ENCODE measurements around the gene FKBP9. TPM values are rescaled to one million over a fixed set of nuclear protein-coding genes. Genes with fewer than 3 reads are reported as not detected.
A peak's percentile ranks its signal among the peaks of the same experiment; 100 is the strongest.
"Not testable (repeated sequence)": the region's sequence is repeated elsewhere in the genome, so short reads cannot be mapped to it uniquely, and the experiment has no call there.

FKBP9 gene
- polyA plus RNA-seq, 6 donors from 2014 or later, result 0.44 to 1.00 (median 0.71) TPM; not detected in 1

DNA sequence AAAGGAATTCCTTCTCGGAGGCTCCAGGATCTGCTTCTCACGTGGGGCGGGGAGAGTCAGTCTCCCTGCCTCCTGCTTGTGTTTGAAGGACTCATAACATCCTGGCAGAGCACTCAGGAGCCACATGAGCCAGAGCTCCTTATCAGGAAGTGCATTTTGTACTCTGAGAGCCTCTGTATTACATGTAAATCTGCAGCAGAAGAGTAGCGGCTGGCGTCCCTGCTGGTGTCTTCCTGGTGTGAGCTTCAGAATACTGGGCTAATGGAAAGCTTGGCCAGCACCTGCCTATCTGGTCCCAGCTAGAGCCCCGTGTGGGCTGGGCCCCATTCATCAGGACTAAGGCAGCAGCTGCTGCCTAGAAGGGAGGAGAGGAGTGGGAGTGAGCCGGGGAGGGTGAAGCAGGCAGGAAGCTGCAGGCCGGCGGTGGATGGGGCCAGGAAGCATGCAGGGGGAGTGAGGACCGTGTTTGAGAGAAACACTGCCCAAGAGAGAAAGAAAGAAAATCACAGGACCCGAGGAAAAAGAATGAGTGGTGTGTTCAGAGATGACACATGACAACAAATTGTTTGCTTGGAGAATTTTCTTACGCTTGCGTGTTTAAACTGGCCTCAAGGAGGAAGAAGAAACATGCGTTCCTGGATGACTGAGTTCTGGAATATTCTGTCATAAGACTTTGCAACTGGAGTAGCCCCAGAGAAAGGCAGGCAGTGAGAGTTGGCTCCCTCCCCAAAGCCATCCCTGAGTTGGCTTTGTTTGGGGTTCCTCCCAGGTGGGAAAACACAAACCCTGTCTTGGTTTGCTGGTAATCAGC lies 41.3 kb downstream of the FKBP9 start:
- H3K9me3 Mint-ChIP-seq, DNase-seq, H3K36me3 Mint-ChIP-seq, H3K4me1 Mint-ChIP-seq: not testable (repeated sequence)
- Mint-ChIP-seq H3K27me3 (peaks cover 11 to 19% (median 11%) of the 10 kb centered on the region in 3 donors), H3K4me3 (peak overlapping the region in 3 of 8 donors; percentile 10 to 34 (median 16)), H3K27ac (peak overlapping the region in 2 of 6 donors; percentile 11 to 25)
- ATAC-seq (ENCODE audit: low read depth in 2 of 2), result peak in 1 of 2 donors; percentile 20

DNA sequence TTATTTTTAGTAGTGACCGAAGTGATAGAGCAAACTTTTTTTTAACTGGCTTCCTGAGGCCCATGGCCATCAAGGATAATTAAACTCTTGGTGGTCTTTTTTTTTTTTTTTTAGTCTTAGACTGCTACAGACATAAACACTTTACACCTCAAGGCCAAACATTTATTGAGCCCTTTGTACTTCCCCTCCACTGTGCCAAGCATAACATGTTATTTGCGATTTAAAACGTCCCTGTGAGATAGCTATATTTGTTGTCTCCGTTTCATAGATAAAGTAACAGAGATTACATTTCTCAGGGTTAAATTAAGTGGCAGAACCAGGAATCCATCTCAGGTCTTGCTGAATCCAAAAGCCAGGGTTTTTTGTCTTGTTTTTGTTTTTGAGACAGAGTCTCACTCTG lies 42.1 kb downstream of the FKBP9 start:
- H3K4me3 Mint-ChIP-seq; ATAC-seq (ENCODE audit: low read depth in 2 of 2); H3K36me3 Mint-ChIP-seq; H3K4me1 Mint-ChIP-seq; DNase-seq; H3K9me3 Mint-ChIP-seq: not testable (repeated sequence)
- H3K27ac Mint-ChIP-seq, result peak overlapping the region in 1 of 6 donors; percentile 64
- peaks cover 11 to 19% (median 11%) of the 10 kb centered on the region in 3 donors for H3K27me3 Mint-ChIP-seq

DNA sequence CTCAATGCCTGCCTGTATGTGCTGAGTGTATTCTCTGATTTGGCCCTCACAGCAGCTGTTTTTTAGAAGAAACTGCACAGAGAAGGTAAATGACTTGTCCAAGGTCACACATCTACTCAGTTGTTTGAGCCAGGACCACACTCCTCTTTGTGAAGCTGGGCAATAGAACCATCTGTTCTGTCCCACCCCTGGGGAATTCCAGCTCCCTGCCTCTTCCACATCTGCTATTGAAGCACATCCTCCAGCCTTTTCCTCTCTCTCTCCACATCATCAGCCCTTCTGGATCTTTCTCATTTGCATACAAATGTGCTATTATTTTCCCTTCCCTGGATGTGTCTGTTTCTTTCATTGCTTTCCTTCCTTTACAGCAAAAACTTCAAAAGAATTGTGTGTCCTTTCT lies 45.9 kb downstream of the FKBP9 start:
- H3K36me3 Mint-ChIP-seq; ATAC-seq (ENCODE audit: low read depth in 2 of 2); H3K27ac Mint-ChIP-seq; H3K9me3 Mint-ChIP-seq; H3K4me1 Mint-ChIP-seq; H3K4me3 Mint-ChIP-seq; DNase-seq: not testable (repeated sequence)
- H3K27me3 Mint-ChIP-seq, result peaks cover 10 to 11% (median 11%) of the 10 kb centered on the region in 3 donors

DNA sequence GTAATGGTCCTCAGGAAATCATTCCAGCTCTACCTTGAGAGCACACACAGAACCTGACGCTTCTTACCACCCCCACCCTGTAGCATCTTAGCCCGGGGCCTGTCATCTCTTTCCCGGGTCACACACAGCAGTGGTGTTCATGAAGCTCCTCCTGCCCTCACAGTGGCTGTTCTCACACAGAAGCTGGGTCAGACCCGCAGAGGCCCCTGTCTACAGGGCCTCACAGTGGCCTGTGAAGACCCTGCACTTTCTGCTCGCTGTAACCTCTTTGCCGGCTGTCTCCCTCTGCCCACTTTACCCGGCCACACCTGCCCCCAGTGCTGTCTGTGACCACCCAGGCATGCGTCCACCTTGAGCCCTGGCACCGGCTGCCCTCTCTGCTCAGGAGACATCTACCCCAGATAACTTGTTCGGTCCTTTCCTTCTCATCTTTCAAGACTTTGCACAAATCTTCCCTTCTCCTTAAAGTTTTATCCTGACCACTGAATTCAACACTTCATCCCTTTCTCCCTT lies 46.9 kb downstream of the FKBP9 start:
- not testable (repeated sequence) for H3K4me3 Mint-ChIP-seq; H3K4me1 Mint-ChIP-seq; H3K27me3 Mint-ChIP-seq; DNase-seq; H3K9me3 Mint-ChIP-seq; H3K36me3 Mint-ChIP-seq; ATAC-seq (ENCODE audit: low read depth in 2 of 2)
- H3K27ac Mint-ChIP-seq, result peak overlapping the region in 2 of 6 donors; percentile 60 to 79

DNA sequence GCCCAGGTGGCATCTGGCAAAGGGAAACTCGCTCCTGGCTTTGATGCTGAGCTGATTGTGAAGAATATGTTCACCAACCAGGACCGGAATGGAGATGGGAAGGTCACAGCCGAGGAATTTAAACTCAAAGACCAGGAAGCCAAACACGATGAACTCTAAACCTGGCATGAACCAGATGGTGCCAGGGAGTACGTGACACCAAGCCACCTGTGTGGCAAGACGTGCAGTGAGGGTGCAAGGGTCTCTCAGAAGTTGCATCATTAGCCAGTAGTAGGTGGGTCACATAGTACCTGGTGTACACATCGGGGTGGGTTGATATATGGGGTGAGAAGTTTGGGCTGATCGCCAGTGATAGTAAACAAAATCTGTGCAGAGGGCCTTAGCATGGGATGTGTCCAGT lies 48.0 kb downstream of the FKBP9 start:
- not testable (repeated sequence) for DNase-seq; H3K9me3 Mint-ChIP-seq; H3K27me3 Mint-ChIP-seq; H3K4me3 Mint-ChIP-seq; ATAC-seq (ENCODE audit: low read depth in 2 of 2); H3K36me3 Mint-ChIP-seq; H3K4me1 Mint-ChIP-seq
- H3K27ac Mint-ChIP-seq, result peak overlapping the region in 2 of 6 donors; percentile 50 to 58

DNA sequence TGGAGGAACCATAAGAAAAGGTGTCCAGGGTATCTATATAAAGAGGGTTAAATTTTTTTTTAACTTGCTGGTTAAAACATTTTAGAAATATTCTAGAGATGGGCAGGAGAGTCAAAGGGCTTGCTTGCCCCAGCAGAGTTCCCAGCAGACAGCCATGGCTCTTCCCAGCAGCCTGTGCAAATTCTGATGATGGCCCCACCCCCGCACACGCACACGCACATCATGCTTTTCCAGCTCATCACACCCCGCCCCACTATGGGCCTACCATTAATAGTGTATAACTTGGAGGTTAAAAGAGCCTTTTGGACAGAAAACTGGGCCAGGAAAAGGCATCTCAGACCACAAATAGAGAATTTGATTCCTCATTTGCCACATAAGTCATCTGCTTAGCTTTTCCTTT lies 48.5 kb downstream of the FKBP9 start:
- H3K4me1 Mint-ChIP-seq; ATAC-seq (ENCODE audit: low read depth in 2 of 2); H3K27me3 Mint-ChIP-seq; H3K4me3 Mint-ChIP-seq; H3K36me3 Mint-ChIP-seq; H3K9me3 Mint-ChIP-seq; DNase-seq: not testable (repeated sequence)
- H3K27ac Mint-ChIP-seq, result peak overlapping the region in 1 of 6 donors; percentile 50

DNA sequence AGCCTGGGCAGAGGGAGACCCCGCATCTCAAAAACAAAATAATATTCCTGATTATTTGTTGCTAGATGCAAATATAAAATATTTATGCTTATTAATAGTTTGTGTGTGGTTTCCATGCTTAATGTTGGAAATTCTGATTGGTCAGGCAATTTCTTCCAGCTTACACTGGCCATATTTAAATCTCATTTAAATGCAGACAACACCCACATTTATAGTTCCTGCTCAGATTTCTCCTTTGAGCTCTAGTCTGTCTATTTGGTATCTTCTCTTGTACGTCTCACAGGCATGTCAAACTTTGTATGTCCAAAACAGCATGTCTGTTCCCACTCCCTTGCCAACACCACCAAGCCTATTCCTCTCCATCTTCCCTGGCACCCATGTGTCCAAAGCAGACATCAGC lies 52.5 kb downstream of the FKBP9 start:
- H3K4me1 Mint-ChIP-seq, result peaks cover 0 to 5% (median 0%) of the 10 kb centered on the region in 3 donors
- H3K4me3 Mint-ChIP-seq, result no peak overlapping the region
- ATAC-seq (ENCODE audit: low read depth in 2 of 2), result no peak
- no peak for DNase-seq
- H3K36me3 Mint-ChIP-seq, result peaks cover 10 to 14% of the 10 kb centered on the region in 2 donors
- no peaks in the 10 kb centered on the region for H3K9me3 Mint-ChIP-seq
- H3K27ac Mint-ChIP-seq, result peak overlapping the region in 5 of 6 donors; percentile 4 to 63 (median 57)
- H3K27me3 Mint-ChIP-seq, result no peaks in the 10 kb centered on the region

DNA sequence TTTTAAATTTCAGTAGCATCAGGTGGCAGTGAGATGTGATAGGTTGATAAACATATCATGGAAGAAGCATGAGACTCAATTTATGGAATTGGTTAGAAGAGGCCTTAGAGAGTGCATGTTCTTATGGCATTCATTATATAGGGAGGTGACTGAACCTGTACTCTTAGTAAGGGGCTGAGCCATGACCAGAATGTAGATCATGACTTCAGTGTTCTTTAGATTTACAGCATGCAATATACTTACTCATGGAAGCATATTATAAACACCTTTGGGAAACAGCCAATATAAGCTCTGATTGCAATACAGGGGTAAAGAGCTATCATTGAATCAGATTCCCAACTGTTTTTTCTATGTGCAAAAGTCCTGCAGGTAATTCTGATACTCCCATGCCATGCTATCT lies 55.1 kb downstream of the FKBP9 start:
- no peak for DNase-seq
- Mint-ChIP-seq H3K4me3 (no peak overlapping the region), H3K4me1 (peaks cover 0 to 5% (median 0%) of the 10 kb centered on the region in 3 donors), H3K36me3 (peaks cover 16 to 22% of the 10 kb centered on the region in 2 donors), H3K27me3 (no peaks in the 10 kb centered on the region), H3K27ac (no peak overlapping the region), H3K9me3 (no peaks in the 10 kb centered on the region)
- ATAC-seq (ENCODE audit: low read depth in 2 of 2), result no peak

DNA sequence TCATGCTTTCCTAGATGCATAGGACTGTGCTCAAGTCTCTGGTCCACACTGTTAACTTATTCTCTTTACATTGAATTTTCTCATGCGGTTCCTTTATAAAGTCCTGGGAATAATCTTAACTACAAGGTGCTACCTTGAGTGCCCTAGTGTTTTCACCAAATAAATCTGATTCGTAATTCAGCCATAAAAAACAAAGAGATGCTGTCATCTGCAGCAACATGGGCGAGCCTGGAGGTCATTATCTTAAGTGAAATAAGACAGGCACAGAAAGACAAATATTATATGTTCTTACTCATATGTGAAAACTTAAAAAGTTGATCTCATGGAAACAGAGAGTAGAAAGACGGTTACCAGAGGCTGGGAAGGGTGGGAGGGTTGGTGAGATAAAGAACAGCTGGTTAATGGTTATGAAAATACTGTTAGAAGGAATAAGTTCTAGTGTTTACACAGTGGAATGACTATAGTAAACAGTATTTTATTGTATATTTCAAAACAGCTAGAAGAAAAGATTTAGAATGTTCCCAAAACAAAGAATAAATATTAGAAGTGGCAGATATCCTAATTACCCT lies 67.0 kb downstream of the FKBP9 start:
- Mint-ChIP-seq H3K36me3 (peaks cover 0 to 10% of the 10 kb centered on the region in 2 donors), H3K4me3 (no peak overlapping the region), H3K27me3 (no peaks in the 10 kb centered on the region), H3K9me3 (no peaks in the 10 kb centered on the region), H3K27ac (no peak overlapping the region), H3K4me1 (peaks cover 0 to 5% (median 4%) of the 10 kb centered on the region in 3 donors)
- ATAC-seq (ENCODE audit: low read depth in 2 of 2) (no peak), DNase-seq (no peak)

DNA sequence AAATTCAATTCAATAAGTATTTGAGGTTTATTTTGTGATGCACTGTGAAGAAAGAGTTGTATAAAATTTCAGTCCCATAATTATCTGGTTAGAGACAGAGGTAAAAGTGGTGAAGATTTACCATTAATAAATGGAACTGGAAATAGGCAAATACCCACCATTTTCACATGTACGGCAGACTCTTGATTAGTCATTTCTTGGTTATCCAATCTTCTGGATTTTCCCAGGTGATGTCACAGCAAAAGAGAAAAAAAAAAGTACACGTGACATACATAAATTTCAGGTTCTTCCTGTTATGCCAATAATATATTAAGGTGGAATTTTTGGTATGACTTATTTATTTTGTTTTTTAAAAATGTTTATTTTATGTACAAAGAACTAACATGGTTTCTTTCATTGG lies 78.5 kb downstream of the FKBP9 start:
- ATAC-seq (ENCODE audit: low read depth in 2 of 2) (no peak), DNase-seq (no peak)
- Mint-ChIP-seq H3K4me1 (peaks cover 26 to 54% (median 37%) of the 10 kb centered on the region in 3 donors), H3K4me3 (no peak overlapping the region), H3K27me3 (no peaks in the 10 kb centered on the region), H3K27ac (peak overlapping the region in 1 of 6 donors; percentile 21), H3K36me3 (peaks cover 0 to 6% of the 10 kb centered on the region in 2 donors), H3K9me3 (no peaks in the 10 kb centered on the region)

DNA sequence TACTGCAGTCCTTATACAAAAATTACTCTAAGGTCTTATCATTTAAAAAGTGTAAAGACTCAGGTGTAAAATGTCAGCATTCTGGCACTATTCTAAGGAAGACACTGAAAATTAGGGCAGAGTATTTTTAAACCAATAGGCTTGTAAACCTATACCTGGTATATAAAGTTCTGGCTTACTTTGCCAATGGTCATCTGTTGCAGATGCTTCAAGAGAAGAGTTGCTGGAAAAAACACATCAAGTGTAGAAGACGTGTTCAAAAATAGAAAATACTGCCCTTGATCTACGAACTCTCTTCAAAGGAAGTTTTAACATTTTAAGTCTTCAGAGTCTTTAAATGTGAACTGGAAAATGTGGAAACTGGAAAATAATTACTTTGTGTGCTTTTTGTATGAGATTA lies 81.4 kb downstream of the FKBP9 start:
- peak overlapping the region; percentile 4 to 91 (median 76) for H3K4me3 Mint-ChIP-seq
- H3K9me3 Mint-ChIP-seq, result no peaks in the 10 kb centered on the region
- peaks cover 0 to 6% of the 10 kb centered on the region in 2 donors for H3K36me3 Mint-ChIP-seq
- ATAC-seq (ENCODE audit: low read depth in 2 of 2), result no peak
- H3K4me1 Mint-ChIP-seq, result peaks cover 31 to 62% (median 45%) of the 10 kb centered on the region in 3 donors
- no peaks in the 10 kb centered on the region for H3K27me3 Mint-ChIP-seq
- no peak for DNase-seq
- peak overlapping the region in 2 of 6 donors; percentile 12 to 69 for H3K27ac Mint-ChIP-seq

DNA sequence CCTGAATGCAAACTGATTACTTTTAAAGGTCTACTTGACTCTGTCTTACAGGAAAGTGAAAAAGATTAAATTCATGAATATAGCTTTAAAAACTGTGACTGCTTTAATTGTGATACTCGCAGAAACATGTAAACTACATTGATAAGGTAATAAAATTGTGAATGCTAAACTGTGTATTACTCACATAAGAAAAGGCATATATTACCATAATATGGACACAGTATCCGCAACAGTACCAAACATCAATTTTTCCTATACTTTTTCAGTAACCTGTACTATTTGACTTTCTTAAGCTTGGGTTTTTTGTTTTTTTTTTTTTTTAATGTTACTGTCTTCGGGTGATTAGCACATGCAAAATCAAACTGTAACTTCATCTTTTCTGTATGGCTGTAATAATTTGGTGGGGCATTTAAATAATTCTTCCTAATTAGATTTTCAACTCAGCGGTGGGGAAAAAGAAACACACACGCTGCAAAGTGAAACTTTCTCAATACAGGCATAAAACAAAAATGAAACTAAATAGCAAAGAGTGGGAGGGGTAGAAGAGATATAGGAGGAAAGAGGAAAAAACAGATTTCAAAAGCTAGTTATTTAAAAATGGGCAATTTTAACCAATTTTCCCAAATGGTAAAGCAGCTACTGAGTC lies 82.1 kb downstream of the FKBP9 start:
- ATAC-seq (ENCODE audit: low read depth in 2 of 2) (peak; percentile 22 to 29), DNase-seq (peak; percentile 45)
- peak overlapping the region; percentile 76 to 91 (median 86) for H3K4me3 Mint-ChIP-seq
- peaks cover 36 to 68% (median 50%) of the 10 kb centered on the region in 3 donors for H3K4me1 Mint-ChIP-seq
- no peaks in the 10 kb centered on the region for H3K9me3 Mint-ChIP-seq
- H3K36me3 Mint-ChIP-seq, result peaks cover 0 to 5% of the 10 kb centered on the region in 2 donors
- no peaks in the 10 kb centered on the region for H3K27me3 Mint-ChIP-seq
- H3K27ac Mint-ChIP-seq, result peak overlapping the region; percentile 16 to 96 (median 74)

DNA sequence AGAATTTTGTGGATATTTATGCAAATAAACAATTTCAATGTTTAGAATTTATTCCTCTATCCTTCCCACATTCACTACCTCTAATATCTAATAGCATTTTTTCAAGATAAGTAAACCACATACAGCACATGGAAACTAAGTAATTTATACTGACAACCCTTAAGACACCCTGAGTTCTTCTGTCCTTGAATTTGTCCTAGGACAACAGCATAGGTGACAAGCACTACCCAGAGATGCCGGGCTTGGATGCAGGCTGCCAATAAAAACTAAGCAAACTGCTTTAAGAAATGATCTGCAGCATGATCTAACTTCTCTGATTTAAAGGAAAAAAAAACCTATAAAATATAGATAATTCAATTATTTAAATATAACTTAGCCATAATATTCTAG lies 82.7 kb downstream of the FKBP9 start:
- peak overlapping the region in 5 of 6 donors; percentile 33 to 96 (median 88) for H3K27ac Mint-ChIP-seq

More for the DNA sequence above, 82.7 kb downstream of the FKBP9 start:
- ATAC-seq (ENCODE audit: low read depth in 2 of 2) (no peak), DNase-seq (no peak)
- H3K9me3 Mint-ChIP-seq, result no peaks in the 10 kb centered on the region
- no peaks in the 10 kb centered on the region for H3K27me3 Mint-ChIP-seq
- H3K36me3 Mint-ChIP-seq, result no peaks in the 10 kb centered on the region
- peak overlapping the region; percentile 76 to 91 (median 86) for H3K4me3 Mint-ChIP-seq
- peaks cover 35 to 69% (median 50%) of the 10 kb centered on the region in 3 donors for H3K4me1 Mint-ChIP-seq

All from naive B cell (primary cell).